Colonic mucosa (tissue), 4 donors: Measurements from ENCODE around the gene FHIP1B. TPM values are rescaled to one million over a fixed set of nuclear protein-coding genes. Genes with fewer than 3 reads are reported as not detected.
"Not testable (repeated sequence)": the region's sequence is repeated elsewhere in the genome, so short reads cannot be mapped to it uniquely, and the experiment has no call there.

Source experiments
- DNase-seq: peaks from one replicate; pipeline ENCODE4 v3.0.0-alpha.2; 2020
- H3K27ac ChIP-seq: fragments of 200-600 bp; one replicate; pipeline ENCODE4 v1.8.0; 2021
- H3K27me3 ChIP-seq: fragments of 200-600 bp; one replicate; pipeline ENCODE4 v1.8.0; 2021
- H3K36me3 ChIP-seq: fragments of 200-600 bp; one replicate; pipeline ENCODE4 v1.8.0; 2021
- H3K4me1 ChIP-seq: fragments of 200-600 bp; one replicate; pipeline ENCODE4 v1.8.0; 2021; ENCODE audit warnings: mild to moderate bottlenecking
- H3K4me3 ChIP-seq: fragments of 200-600 bp; one replicate; pipeline ENCODE4 v1.8.0; 2021
- H3K9ac ChIP-seq, 2 donors: one replicate each; pipeline ENCODE4 v1.7.0; 2013; ENCODE audit warnings: control low read depth in 2 of 2, low read depth in 2 of 2, low read length in 2 of 2
- H3K9me3 ChIP-seq: fragments of 200-600 bp; one replicate; pipeline ENCODE4 v1.8.0; 2021
- intact Hi-C: fragments of 100-400 bp; cut with DNase I; formaldehyde crosslinking; loops from one replicate; pipeline ENCODE4 v1.14.1; 2022
- total RNA-seq, 2 donors: library from RNA; stranded (reverse); fragmentation: NEBNext Ultra II Directional in 1 of 2; extraction: Animal tissue kit (Norgen Biotek cat#: 25700) in 1 of 2; gene quantifications; one replicate each; pipeline ENCODE4 v1.2.1, GENCODE V29; 2021
- TF ChIP-seq, protein P1 (sequence below): fragments of 200-600 bp; IDR thresholded peaks from one replicate; pipeline ENCODE4 v1.8.0; 2022; ENCODE audit warnings: antibody characterized with exemption, mild to moderate bottlenecking
- donor health status: healthy.
- donor health status: DM: no; HTN: no; CAD: no.
- donor health status: DM: no; HTN: no; CAD: no.

Gene FHIP1B
- total RNA-seq, 2 donors from 2014 or later = 84.6 to 107 TPM

DNA sequence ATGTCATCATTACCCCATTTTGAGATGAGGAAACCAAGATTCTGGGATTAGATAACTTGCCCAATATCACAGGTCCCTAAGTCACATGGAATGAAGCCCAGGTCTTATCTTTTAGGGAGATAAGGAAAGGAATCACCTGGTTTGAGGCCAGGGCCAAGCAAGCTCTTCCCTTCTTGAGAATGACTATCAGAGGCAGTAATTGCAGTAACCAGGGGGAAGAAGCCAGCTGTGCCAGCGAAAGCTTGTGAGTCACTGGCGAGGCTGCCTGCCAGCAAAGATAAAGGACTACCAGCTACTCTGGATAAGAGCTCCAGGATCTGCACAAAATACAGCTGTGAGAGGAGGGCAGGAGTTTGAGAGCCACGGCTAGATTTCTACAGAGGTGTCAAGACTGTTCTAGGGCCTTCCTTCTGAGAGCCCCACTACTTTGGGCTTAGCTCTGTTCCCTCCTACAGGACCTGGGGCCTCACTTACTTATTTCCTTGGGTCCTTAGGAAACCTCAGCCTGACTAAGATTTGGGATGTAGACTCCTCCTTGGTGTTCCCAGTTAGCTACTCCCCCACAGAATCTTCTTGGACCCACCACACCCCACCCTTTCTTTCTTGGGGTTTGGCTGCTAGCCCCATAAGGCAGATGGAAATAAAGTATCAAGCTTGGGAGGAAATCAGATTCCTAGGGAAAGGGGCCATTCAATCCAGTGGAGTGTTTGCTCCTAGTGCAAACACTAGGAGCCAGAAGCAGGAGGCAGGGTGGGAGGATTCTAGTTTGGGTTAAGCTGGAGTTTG, 15.5 kb upstream of the FHIP1B start:
- H3K36me3 ChIP-seq = no peaks in the 10 kb centered on the region
- no peaks in the 10 kb centered on the region for H3K27me3 ChIP-seq
- H3K4me3 ChIP-seq = no peak overlapping the region
- peak; percentile 57 for DNase-seq
- H3K9ac ChIP-seq = no peak overlapping the region
- peaks cover 3% of the 10 kb centered on the region for H3K4me1 ChIP-seq
- intact Hi-C loops = no loop called here
- H3K27ac ChIP-seq = no peak overlapping the region
- H3K9me3 ChIP-seq = no peaks in the 10 kb centered on the region
- TF ChIP-seq, protein P1, sequence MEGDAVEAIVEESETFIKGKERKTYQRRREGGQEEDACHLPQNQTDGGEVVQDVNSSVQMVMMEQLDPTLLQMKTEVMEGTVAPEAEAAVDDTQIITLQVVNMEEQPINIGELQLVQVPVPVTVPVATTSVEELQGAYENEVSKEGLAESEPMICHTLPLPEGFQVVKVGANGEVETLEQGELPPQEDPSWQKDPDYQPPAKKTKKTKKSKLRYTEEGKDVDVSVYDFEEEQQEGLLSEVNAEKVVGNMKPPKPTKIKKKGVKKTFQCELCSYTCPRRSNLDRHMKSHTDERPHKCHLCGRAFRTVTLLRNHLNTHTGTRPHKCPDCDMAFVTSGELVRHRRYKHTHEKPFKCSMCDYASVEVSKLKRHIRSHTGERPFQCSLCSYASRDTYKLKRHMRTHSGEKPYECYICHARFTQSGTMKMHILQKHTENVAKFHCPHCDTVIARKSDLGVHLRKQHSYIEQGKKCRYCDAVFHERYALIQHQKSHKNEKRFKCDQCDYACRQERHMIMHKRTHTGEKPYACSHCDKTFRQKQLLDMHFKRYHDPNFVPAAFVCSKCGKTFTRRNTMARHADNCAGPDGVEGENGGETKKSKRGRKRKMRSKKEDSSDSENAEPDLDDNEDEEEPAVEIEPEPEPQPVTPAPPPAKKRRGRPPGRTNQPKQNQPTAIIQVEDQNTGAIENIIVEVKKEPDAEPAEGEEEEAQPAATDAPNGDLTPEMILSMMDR = no peak

DNA sequence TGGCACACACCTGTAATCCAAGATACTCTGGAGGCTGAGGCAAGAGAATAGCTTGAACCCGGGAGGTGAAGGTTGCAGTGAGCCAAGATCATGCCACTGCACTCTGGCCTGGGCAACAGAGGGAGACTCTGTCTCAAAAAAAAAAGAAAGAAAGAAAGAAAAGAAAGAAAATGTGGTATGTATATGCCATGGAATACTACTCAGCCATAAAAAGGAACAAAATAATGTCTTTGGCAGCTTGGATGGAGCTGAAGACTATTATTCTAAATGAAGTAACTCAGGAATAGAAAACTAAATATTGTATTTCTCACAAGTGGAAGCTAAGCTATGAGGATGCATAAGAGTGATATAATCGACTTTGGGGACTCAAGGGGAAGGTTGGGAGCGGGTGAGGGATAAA, 14.5 kb upstream of the FHIP1B start:
- H3K27ac ChIP-seq, DNase-seq, H3K9me3 ChIP-seq, H3K9ac ChIP-seq, H3K36me3 ChIP-seq, H3K27me3 ChIP-seq, H3K4me3 ChIP-seq, H3K4me1 ChIP-seq, intact Hi-C loops: not testable (repeated sequence)

DNA sequence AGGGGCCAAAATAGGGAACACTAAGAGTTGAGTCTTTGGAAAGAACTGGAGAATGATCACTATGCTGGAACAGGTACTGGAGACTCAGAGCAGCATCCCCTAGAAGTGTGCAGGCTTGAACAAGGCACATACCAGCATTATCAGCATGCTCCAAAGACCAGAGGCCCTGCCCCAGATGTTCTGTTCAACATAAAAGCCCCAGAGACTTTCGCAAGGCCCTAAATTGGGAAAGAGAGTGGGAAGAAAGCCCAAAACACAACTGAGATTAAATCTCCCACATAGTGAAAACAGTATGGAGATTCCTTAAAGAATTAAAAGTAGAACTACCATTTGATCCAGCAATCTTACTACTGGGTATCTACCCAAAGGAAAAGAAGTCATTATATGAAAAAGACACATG, 13.8 kb upstream of the FHIP1B start:
- Histone ChIP-seq H3K27ac (no peak overlapping the region), H3K9ac (no peak overlapping the region), H3K9me3 (no peaks in the 10 kb centered on the region), H3K36me3 (no peaks in the 10 kb centered on the region), H3K4me3 (no peak overlapping the region), H3K4me1 (peaks cover 3% of the 10 kb centered on the region), H3K27me3 (no peaks in the 10 kb centered on the region)
- intact Hi-C loops = no loop called here
- no peak for DNase-seq
- TF ChIP-seq, protein P1 = no peak

DNA sequence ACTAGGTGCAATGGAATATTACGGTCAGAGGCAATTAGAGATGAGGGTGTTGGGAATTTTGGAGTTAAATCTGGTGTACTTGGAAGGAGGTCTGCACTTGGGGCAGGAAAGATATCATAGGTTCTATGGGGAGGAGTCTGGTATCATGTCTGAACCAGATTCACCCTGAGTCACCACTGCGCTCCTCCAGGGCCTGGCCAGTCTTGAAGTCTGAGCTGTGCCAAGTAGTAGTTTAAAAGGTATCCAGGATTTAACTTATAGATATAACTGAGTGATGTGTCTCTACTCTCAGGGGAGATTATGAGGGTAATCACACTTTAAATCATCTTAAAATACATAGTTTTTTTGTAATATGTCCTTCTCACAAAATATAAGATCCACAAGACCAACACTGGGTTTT, 11.1 kb upstream of the FHIP1B start:
- H3K4me3 ChIP-seq = no peak overlapping the region
- H3K27ac ChIP-seq = no peak overlapping the region
- no peaks in the 10 kb centered on the region for H3K9me3 ChIP-seq
- TF ChIP-seq, protein P1 = no peak
- no peaks in the 10 kb centered on the region for H3K36me3 ChIP-seq
- DNase-seq = no peak
- H3K4me1 ChIP-seq = no peaks in the 10 kb centered on the region
- no peak overlapping the region for H3K9ac ChIP-seq
- intact Hi-C loops = no loop called here
- H3K27me3 ChIP-seq = no peaks in the 10 kb centered on the region

DNA sequence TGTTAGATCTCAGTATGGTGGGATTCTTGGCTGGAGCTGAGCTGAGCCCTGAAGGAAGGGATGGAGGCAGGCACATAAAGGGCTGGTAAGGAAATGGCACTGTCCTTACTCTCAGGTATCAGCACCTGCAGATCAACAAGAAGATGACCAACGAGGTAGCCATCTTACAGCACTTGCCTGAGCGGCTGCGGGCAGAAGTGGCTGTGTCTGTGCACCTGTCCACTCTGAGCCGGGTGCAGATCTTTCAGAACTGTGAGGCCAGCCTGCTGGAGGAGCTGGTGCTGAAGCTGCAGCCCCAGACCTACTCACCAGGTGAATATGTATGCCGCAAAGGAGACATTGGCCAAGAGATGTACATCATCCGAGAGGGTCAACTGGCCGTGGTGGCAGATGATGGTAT, 6.9 kb upstream of the FHIP1B start:
- Histone ChIP-seq H3K9ac (no peak overlapping the region), H3K27me3 (no peaks in the 10 kb centered on the region), H3K4me1 (no peaks in the 10 kb centered on the region), H3K4me3 (no peak overlapping the region), H3K9me3 (no peaks in the 10 kb centered on the region), H3K36me3 (no peaks in the 10 kb centered on the region), H3K27ac (no peak overlapping the region)
- intact Hi-C loops = no loop called here
- TF ChIP-seq, protein P1 = no peak
- no peak for DNase-seq

DNA sequence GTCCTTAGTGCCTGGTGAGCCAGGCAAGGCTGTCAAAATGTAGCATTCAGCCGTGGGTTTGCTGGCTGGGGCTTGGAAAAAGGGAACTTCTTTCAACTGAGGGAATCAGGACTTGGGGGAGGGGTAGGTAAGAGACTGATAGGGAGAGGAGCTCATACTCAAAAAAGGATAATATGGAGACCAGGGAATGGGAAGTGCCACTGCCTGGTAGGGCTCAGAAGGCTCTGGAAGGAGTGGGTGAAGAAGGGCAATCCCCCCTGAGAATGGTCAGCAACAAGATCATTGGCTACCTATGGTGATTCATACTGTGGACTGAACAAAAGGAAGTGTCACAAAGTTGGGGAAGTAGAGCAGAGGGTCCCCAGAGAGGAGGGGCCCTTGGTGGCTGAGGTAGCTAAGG, 6.3 kb upstream of the FHIP1B start:
- Histone ChIP-seq H3K36me3 (no peaks in the 10 kb centered on the region), H3K27ac (no peak overlapping the region), H3K9ac (no peak overlapping the region), H3K4me1 (no peaks in the 10 kb centered on the region), H3K27me3 (no peaks in the 10 kb centered on the region), H3K4me3 (no peak overlapping the region), H3K9me3 (no peaks in the 10 kb centered on the region)
- intact Hi-C loops = no loop called here
- TF ChIP-seq, protein P1 = no peak
- no peak for DNase-seq
